ENCODE results near the gene FAM221B.

DNA sequence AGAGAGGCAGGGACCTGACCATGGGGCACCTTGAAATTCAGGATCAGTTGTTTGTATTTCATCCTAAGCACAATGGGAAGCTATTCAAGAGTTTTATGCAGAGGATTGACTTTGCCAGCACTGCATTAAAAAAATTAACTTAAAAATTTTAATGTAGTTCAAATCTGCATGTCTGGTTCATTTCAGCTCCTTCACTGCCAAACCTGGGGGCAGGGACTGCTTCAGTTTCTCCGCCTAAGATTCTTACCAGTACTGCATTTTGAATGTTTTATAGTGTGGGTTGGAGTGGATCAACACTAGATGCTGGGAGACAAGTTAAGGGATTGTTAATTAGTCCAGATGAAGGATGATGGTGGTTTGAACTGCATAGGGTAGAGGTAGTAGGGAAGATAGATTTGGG, 58.8 kb downstream of the FAM221B start:
- TF ChIP-seq, protein P1, sequence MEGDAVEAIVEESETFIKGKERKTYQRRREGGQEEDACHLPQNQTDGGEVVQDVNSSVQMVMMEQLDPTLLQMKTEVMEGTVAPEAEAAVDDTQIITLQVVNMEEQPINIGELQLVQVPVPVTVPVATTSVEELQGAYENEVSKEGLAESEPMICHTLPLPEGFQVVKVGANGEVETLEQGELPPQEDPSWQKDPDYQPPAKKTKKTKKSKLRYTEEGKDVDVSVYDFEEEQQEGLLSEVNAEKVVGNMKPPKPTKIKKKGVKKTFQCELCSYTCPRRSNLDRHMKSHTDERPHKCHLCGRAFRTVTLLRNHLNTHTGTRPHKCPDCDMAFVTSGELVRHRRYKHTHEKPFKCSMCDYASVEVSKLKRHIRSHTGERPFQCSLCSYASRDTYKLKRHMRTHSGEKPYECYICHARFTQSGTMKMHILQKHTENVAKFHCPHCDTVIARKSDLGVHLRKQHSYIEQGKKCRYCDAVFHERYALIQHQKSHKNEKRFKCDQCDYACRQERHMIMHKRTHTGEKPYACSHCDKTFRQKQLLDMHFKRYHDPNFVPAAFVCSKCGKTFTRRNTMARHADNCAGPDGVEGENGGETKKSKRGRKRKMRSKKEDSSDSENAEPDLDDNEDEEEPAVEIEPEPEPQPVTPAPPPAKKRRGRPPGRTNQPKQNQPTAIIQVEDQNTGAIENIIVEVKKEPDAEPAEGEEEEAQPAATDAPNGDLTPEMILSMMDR (conservative IDR thresholded peaks at IDR 0.05 in 1 of 2, IDR thresholded peaks at IDR 0.05 in 1 of 2; ENCODE audit: extremely low read depth in 1 of 2, insufficient read depth in 1 of 2, low read depth in 1 of 2, low read length in 2 of 2): no peak
- no peak for TF ChIP-seq EZH2 (IDR thresholded peaks at IDR 0.05; ENCODE audit: borderline replicate concordance, low read length)
